ENCODE measurements around the gene SSTR3.

Gene SSTR3

DNA sequence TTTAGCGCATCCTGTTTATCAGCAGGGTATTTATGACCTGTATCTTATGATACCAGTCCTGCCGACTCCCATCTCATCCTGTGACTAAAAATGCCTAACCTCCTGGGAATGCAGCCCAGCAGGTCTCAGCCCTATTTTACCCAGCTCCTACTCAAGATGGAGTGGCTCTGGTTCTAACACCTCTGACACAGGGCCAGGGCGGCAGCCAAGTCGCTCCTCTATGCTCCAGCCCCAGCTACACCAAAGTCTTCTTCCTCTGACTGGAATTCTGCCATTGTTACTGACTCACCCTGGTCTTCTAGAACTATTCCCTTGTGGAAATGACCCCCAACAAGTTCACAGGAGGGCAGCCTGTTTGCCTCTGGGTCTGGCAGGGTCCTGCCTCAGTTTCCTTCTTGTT, 16.4 kb downstream of the SSTR3 start:
- POLR2A ChIA-PET, result no interaction called here
- TF ChIP-seq CTCF (IDR thresholded peaks at IDR 0.05; ENCODE audit: control extremely low read depth, extremely low read depth, low read depth, missing control alignments), result no peak
- no peak for DNase-seq (ENCODE audit: extremely low spot score)
- CTCF ChIA-PET, result interaction anchor here (4.2 to 6.1 kb wide), 3 partner anchors 19 to 151 kb away, joined by 34 to 83 read pairs (median 51); no protein-coding TSS in a partner anchor

- CTCF ChIA-PET, result interaction anchor here (0.8 to 2.7 kb wide), 2 partner anchors 28 to 104 kb away, joined by 3 to 13 read pairs; no protein-coding TSS in a partner anchor
- DNase-seq (ENCODE audit: extremely low spot score), result no peak
- TF ChIP-seq CTCF (IDR thresholded peaks at IDR 0.05; ENCODE audit: control extremely low read depth, extremely low read depth, low read depth, missing control alignments), result no peak
- POLR2A ChIA-PET, result no interaction called here
Observed at GRCh38 chr22:37194750-37195149, 17.5 kb downstream of the SSTR3 start.

GRCh38 chr22:37193629-37194191, 18.6 kb downstream of the SSTR3 start:
- TF ChIP-seq CTCF (IDR thresholded peaks at IDR 0.05; ENCODE audit: control extremely low read depth, extremely low read depth, low read depth, missing control alignments), result no peak
- CTCF ChIA-PET, result interaction anchor here (0.8 to 2.7 kb wide), 7 partner anchors 10 to 150 kb away, joined by 3 to 13 read pairs (median 4); no protein-coding TSS in a partner anchor
- DNase-seq (ENCODE audit: extremely low spot score), result no peak
- POLR2A ChIA-PET, result interaction anchor here (0.6 kb wide), 1 partner anchor 37 kb away, joined by 3 read pairs; no protein-coding TSS in a partner anchor

GRCh38 chr22:37192741-37193140, 19.5 kb downstream of the SSTR3 start:
- POLR2A ChIA-PET, result interaction anchor here (0.6 kb wide), 1 partner anchor 38 kb away, joined by 3 read pairs; no protein-coding TSS in a partner anchor

GRCh38 chr22:37192204-37192603, 20.1 kb downstream of the SSTR3 start:
- no peak for DNase-seq (ENCODE audit: extremely low spot score)
- ChIA-PET POLR2A (no interaction called here), CTCF (interaction anchor here (1.0 to 2.9 kb wide), 6 partner anchors 8 to 125 kb away, joined by 3 to 13 read pairs (median 5); no protein-coding TSS in a partner anchor)
- TF ChIP-seq CTCF (IDR thresholded peaks at IDR 0.05; ENCODE audit: control extremely low read depth, extremely low read depth, low read depth, missing control alignments), result no peak

More at GRCh38 chr22:37192741-37193140, 19.5 kb downstream of the SSTR3 start:
- no peak for DNase-seq (ENCODE audit: extremely low spot score)
- TF ChIP-seq CTCF (IDR thresholded peaks at IDR 0.05; ENCODE audit: control extremely low read depth, extremely low read depth, low read depth, missing control alignments), result no peak
- CTCF ChIA-PET, result interaction anchor here (1.0 to 2.7 kb wide), 4 partner anchors 9 to 124 kb away, joined by 3 to 13 read pairs (median 5); no protein-coding TSS in a partner anchor

DNA sequence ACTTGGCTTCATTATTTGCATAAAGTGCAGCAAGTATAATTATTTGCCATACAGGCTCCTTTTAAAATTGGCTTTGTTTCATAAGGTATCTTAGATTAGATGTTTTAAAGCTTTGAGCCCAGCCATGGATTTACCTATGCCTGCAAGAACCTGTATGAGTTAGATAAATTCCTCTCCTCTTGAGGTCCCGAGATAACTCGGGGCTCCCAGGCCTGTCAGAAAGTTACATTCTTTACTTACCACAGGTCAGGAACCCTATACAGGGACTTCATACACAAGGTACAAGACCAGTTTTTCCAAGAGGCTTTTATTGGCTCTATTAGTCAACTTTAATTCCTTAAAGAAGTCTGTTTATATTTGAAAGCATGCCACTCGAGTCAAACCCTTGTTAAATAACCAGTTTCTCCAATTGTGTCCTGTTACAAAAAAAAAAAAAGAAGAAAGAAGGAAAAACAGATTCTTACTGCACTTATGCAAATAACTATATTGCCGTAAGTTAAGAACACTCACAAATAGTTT, 22.0 kb downstream of the SSTR3 start:
- POLR2A ChIA-PET, result no interaction called here
- TF ChIP-seq CTCF (IDR thresholded peaks at IDR 0.05; ENCODE audit: control extremely low read depth, extremely low read depth, low read depth, missing control alignments), result no peak
- CTCF ChIA-PET, result interaction anchor here (1.0 to 2.9 kb wide), 3 partner anchors 10 to 145 kb away, joined by 4 to 12 read pairs (median 4); no protein-coding TSS in a partner anchor
- no peak for DNase-seq (ENCODE audit: extremely low spot score)
